HL-60/S4 (cell line): ENCODE measurements around the gene OOSP4A.
"Not testable (repeated sequence)": the region's sequence is repeated elsewhere in the genome, so short reads cannot be mapped to it uniquely, and the experiment has no call there.

Experiments
- in situ Hi-C: fragments of 300-500 bp; cut with MboI; formaldehyde crosslinking; loops from 2 replicates; pipeline ENCODE4 v1.14.3; 2022; ENCODE audit warnings: low sequenced_read_pairs

Gene OOSP4A

GRCh38 chr11:59973097-59973496 is 9.3 kb downstream of the OOSP4A start:
- in situ Hi-C loops, result no loop called here

GRCh38 chr11:59981106-59981770 is 17.4 kb downstream of the OOSP4A start:
- in situ Hi-C loops, result no loop called here

- in situ Hi-C loops, result not testable (repeated sequence)
Measured at GRCh38 chr11:59982037-59982436, 18.2 kb downstream of the OOSP4A start.

- in situ Hi-C loops, result no loop called here
Measured at GRCh38 chr11:59983212-59983611, 19.4 kb downstream of the OOSP4A start.

- in situ Hi-C loops, result no loop called here
Measured at GRCh38 chr11:59984368-59984767, 20.5 kb downstream of the OOSP4A start.

GRCh38 chr11:59990421-59990820 is 26.6 kb downstream of the OOSP4A start:
- in situ Hi-C loops, result no loop called here

- in situ Hi-C loops, result no loop called here
Measured at GRCh38 chr11:59992425-59992824, 28.6 kb downstream of the OOSP4A start.

- in situ Hi-C loops, result no loop called here
Measured at GRCh38 chr11:59997800-59998199, 34.0 kb downstream of the OOSP4A start.

GRCh38 chr11:59999691-60000090 is 35.9 kb downstream of the OOSP4A start:
- in situ Hi-C loops, result no loop called here

- in situ Hi-C loops, result no loop called here
Measured at GRCh38 chr11:60003729-60004128, 39.9 kb downstream of the OOSP4A start.

- in situ Hi-C loops, result no loop called here
Measured at GRCh38 chr11:60005360-60005759, 41.5 kb downstream of the OOSP4A start.

GRCh38 chr11:60016881-60017280 is 53.0 kb downstream of the OOSP4A start, which contains the start of gene OOSP4B:
OOSP4B (plus strand) TSS chr11:60017181.
- in situ Hi-C loops, result no loop called here

GRCh38 chr11:60018058-60018457 is 54.2 kb downstream of the OOSP4A start:
- in situ Hi-C loops, result no loop called here
